Measurements from ENCODE around the gene ZG16B. TPM values are rescaled to one million over a fixed set of nuclear protein-coding genes. Genes with fewer than 3 reads are reported as not detected.
A peak's percentile ranks its signal among the peaks of the same experiment; 100 is the strongest.

ZG16B gene
- polyA plus RNA-seq, 1 experiment = 0.40 TPM

DNA sequence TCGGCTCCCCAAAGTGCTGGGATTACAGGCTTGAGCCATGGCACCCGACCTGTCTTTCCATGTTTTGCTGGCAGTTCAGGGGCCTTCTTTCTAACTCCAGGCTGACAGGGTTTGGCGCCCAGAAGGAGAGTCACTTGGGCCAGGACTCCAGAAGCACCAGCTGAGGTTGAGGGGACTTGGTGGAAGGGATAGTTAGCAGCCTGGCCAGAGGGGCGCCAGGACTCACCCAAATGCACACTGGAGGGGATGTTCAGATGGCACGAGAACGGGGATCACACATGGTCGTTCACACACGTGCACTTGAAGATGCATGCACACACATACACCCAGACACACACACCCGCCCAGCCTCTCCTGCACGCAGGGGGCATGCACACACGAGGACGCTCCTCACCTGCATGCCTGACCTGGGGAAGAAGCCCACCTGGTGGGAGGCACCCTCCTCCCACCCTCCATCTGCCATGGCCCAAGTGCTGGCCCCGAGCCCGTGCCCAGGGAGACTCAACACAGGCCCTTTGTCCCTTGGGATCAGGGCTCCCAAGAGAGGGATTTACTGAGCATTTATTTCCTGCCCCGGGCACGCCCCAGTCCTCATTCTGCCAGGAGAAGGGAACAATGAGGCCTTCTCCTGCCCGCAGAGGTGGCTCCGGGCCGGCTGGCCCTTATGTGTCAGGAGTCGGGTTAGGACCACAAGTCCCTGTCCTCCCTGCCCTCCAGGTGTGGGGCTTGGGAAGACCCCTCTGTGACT lies 15.4 kb upstream of the ZG16B start:
- POLR2A ChIA-PET = no interaction called here

DNA sequence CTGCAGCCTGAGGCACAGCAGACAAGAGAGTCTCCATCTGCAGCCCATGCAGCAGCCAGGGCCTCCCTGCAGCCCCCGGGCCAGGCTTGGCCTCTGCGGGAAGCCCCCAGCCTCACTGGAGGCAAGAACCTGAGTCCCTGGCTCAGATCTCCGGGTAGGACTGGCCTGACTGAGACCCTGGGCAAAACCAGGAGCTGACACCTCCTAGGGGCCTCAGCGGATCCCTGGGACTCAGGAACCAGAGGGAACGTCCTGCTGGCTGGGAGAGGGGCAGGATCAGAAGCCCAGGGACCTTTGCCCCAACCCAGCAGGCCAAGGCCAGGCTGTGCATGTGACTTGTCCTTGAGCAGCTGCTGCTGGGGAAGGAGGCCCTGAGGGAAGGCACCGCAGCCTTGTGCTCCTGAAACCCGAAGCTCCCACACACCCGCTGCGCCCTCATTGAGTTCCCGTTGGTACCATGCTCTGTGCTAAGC lies 14.8 kb upstream of the ZG16B start:
- POLR2A ChIA-PET = no interaction called here
- no peak for DNase-seq (ENCODE audit: low read depth, low spot score)
- TF ChIP-seq, protein P1, sequence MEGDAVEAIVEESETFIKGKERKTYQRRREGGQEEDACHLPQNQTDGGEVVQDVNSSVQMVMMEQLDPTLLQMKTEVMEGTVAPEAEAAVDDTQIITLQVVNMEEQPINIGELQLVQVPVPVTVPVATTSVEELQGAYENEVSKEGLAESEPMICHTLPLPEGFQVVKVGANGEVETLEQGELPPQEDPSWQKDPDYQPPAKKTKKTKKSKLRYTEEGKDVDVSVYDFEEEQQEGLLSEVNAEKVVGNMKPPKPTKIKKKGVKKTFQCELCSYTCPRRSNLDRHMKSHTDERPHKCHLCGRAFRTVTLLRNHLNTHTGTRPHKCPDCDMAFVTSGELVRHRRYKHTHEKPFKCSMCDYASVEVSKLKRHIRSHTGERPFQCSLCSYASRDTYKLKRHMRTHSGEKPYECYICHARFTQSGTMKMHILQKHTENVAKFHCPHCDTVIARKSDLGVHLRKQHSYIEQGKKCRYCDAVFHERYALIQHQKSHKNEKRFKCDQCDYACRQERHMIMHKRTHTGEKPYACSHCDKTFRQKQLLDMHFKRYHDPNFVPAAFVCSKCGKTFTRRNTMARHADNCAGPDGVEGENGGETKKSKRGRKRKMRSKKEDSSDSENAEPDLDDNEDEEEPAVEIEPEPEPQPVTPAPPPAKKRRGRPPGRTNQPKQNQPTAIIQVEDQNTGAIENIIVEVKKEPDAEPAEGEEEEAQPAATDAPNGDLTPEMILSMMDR (IDR thresholded peaks at IDR 0.05; ENCODE audit: low read depth, low read length) = no peak

More for the DNA sequence above, 15.4 kb upstream of the ZG16B start:
- H3K9me3 ChIP-seq (ENCODE audit: control insufficient read depth, insufficient read depth, low read length) = peaks cover 4% of the 10 kb centered on the region; the same call in 1 of the 2 replicates
- H3K4me3 ChIP-seq (ENCODE audit: low read depth, low read length) = no peak overlapping the region
- CTCF ChIA-PET = no interaction called here
- H3K27me3 ChIP-seq (ENCODE audit: control insufficient read depth, insufficient read depth, low read length) = peaks cover 31% of the 10 kb centered on the region
- TF ChIP-seq, protein P1 (IDR thresholded peaks at IDR 0.05; ENCODE audit: low read depth, low read length) = no peak
- DNase-seq (ENCODE audit: low read depth, low spot score) = no peak
- no peak overlapping the region for H3K27ac ChIP-seq (ENCODE audit: low read depth, low read length)

DNA sequence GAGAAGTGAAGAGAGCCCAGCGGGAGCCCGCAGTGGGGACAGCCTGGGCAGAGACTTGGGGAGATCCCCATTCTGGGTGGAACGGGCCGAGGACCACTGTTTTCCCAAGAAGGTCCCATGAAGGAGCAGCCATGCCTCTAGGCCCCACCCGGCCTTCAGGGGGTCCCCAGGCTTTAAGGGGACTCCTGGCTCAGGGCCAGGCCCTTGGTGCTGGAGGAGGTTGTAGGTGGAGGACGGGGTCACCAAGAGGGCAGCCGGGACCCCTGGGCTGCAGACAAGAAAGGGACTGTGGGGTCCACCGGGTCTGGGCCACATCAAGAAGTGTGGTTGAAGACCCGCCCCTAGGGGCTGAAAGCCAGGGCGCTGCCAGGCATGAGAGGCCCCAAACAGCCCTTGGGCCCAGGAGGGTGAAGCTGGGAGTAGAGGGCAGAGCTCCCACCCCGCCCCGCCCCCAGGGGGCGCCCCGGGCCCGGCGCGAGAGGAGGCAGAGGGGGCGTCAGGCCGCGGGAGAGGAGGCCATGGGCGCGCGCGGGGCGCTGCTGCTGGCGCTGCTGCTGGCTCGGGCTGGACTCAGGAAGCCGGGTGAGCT lies 13.3 kb upstream of the ZG16B start, which contains the start of gene PRSS21:
Gene PRSS21 (plus strand): TSS at position 487 of the 589 bp plus-strand sequence. CDS start 32 bp downstream, at position 519.
- TF ChIP-seq, protein P1 (IDR thresholded peaks at IDR 0.05; ENCODE audit: low read depth, low read length) = 0 out of 2 replicates have a peak, but pooled peaks have one; percentile 9
- ChIA-PET CTCF (no interaction called here), POLR2A (interaction anchor here (0.7 kb wide), 1 partner anchor 14 kb away, joined by 3 read pairs; no protein-coding TSS in a partner anchor)
- H3K27me3 ChIP-seq (ENCODE audit: control insufficient read depth, insufficient read depth, low read length) = peaks cover 31% of the 10 kb centered on the region
- H3K4me3 ChIP-seq (ENCODE audit: low read depth, low read length) = no peak within 1 kb of the TSS
- H3K9me3 ChIP-seq (ENCODE audit: control insufficient read depth, insufficient read depth, low read length) = peaks cover 4% of the 10 kb centered on the region; the same call in 1 of the 2 replicates
- H3K27ac ChIP-seq (ENCODE audit: low read depth, low read length) = no peak within 1 kb of the TSS
- no peak for DNase-seq (ENCODE audit: low read depth, low spot score)

More for the DNA sequence above, 14.8 kb upstream of the ZG16B start:
- peaks cover 31% of the 10 kb centered on the region for H3K27me3 ChIP-seq (ENCODE audit: control insufficient read depth, insufficient read depth, low read length)
- H3K9me3 ChIP-seq (ENCODE audit: control insufficient read depth, insufficient read depth, low read length) = peaks cover 4% of the 10 kb centered on the region; the same call in 1 of the 2 replicates
- no peak overlapping the region for H3K4me3 ChIP-seq (ENCODE audit: low read depth, low read length)
- H3K27ac ChIP-seq (ENCODE audit: low read depth, low read length) = no peak overlapping the region
- CTCF ChIA-PET = no interaction called here

DNA sequence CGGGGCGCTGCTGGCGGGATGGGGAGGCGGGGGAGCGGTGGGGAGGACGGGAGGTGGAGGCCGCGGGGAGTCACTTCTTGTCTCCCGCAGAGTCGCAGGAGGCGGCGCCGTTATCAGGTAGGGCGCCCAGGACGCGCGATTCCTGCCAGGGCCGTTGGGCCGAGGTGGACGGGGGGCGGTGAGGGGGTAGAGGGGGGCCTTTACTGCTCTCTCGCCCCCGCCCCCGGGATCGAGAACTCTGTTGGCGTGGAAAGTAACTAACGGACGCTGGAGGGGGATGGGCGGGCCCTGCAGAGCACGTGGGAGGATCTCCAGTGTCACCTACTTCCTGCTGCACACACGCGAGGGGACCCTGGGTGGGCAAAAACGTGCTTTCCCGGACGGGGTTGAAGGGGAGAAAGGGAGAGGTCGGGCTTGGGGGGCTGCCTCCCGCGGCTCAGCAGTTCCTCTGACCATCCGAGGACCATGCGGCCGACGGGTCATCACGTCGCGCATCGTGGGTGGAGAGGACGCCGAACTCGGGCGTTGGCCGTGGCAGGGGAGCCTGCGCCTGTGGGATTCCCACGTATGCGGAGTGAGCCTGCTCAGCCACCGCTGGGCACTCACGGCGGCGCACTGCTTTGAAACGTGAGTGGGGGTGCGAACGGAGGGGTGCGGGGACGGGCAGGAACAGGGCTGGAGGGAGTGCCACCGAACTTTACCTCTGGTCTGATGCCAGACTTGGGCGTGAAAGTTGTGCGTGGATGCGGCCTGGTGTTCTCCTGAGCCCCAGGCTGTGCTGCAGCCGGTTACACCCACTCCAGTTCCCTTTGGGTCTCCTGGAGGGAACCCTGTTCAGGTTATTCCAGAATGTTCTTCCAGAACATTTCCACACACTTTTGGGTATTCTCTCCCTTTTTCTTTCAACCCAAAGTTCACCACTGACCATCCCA lies 12.5 kb upstream of the ZG16B start:
- no peak for DNase-seq (ENCODE audit: low read depth, low spot score)
- H3K4me3 ChIP-seq (ENCODE audit: low read depth, low read length) = no peak overlapping the region

More for the DNA sequence above, 12.5 kb upstream of the ZG16B start:
- Histone ChIP-seq H3K9me3 (ENCODE audit: control insufficient read depth, insufficient read depth, low read length) (peaks cover 4% of the 10 kb centered on the region; the same call in 1 of the 2 replicates), H3K27me3 (ENCODE audit: control insufficient read depth, insufficient read depth, low read length) (peaks cover 37% of the 10 kb centered on the region), H3K27ac (ENCODE audit: low read depth, low read length) (no peak overlapping the region)
- ChIA-PET POLR2A (no interaction called here), CTCF (no interaction called here)
- TF ChIP-seq, protein P1 (IDR thresholded peaks at IDR 0.05; ENCODE audit: low read depth, low read length) = no peak

Data from AG04450 (cell line).